Liver (tissue), 9 donors: ENCODE results near the gene KRTAP2-2. TPM values are rescaled to one million over a fixed set of nuclear protein-coding genes. Genes with fewer than 3 reads are reported as not detected.
"Not testable (repeated sequence)": the region's sequence is repeated elsewhere in the genome, so short reads cannot be mapped to it uniquely, and the experiment has no call there.

Experiments
- DNase-seq: peaks from one replicate; pipeline ENCODE4 v3.0.0-alpha.2; 2017; ENCODE audit warnings: low spot score
- H3K27ac ChIP-seq, 2 donors: one replicate each; pipeline ENCODE4 v1.7.0; 2013; ENCODE audit warnings: inconsistent platforms in 2 of 2, low read length in 2 of 2, control low read depth in 1 of 2, low read depth in 1 of 2, mild to moderate bottlenecking in 1 of 2
- H3K27me3 ChIP-seq, 4 donors: one replicate each; pipeline versions ENCODE4 v1.6.1 to v1.7.0; 2013; ENCODE audit warnings: low read length in 3 of 4, inconsistent platforms in 1 of 4, mild to moderate bottlenecking in 1 of 4, moderate library complexity in 1 of 4; ENCODE audit not compliant: control insufficient read depth in 4 of 4, insufficient read depth in 4 of 4
- H3K36me3 ChIP-seq, 4 donors: one replicate each; pipeline versions ENCODE4 v1.6.1 to v1.7.0; 2013; ENCODE audit warnings: low read length in 3 of 4, mild to moderate bottlenecking in 3 of 4, low read depth in 1 of 4, moderate library complexity in 1 of 4; ENCODE audit not compliant: control insufficient read depth in 4 of 4, insufficient read depth in 3 of 4
- H3K4me1 ChIP-seq, 4 donors: one replicate each; pipeline versions ENCODE4 v1.6.1 to v1.7.0; 2013; ENCODE audit warnings: low read length in 3 of 4, mild to moderate bottlenecking in 3 of 4, moderate library complexity in 1 of 4; ENCODE audit not compliant: control insufficient read depth in 4 of 4, insufficient read depth in 4 of 4
- H3K4me3 ChIP-seq, 3 donors: one replicate each; pipeline versions ENCODE4 v1.6.1 to v1.7.0; 2013; ENCODE audit warnings: low read length in 3 of 3, control low read depth in 1 of 3, low read depth in 1 of 3, mild to moderate bottlenecking in 1 of 3
- H3K9ac ChIP-seq, 2 donors: one replicate each; pipeline ENCODE4 v1.7.0; 2013; ENCODE audit warnings: low read length in 2 of 2, mild to moderate bottlenecking in 2 of 2, moderate library complexity in 2 of 2, control low read depth in 1 of 2, low read depth in 1 of 2
- H3K9me3 ChIP-seq, 4 donors: one replicate each; pipeline versions ENCODE4 v1.6.1 to v1.7.0; 2013; ENCODE audit warnings: low read length in 3 of 4; ENCODE audit not compliant: control insufficient read depth in 4 of 4
- ATF3 ChIP-seq: IDR thresholded peaks from 2 replicates; pipeline ENCODE4 v1.6.1; 2016; ENCODE audit warnings: antibody characterized with exemption
- CTCF ChIP-seq: fragments of 150-350 bp; IDR thresholded peaks from 2 replicates; pipeline ENCODE4 v1.5.1; 2017; ENCODE audit warnings: improper control_type of control experiment, low read depth, low read length; ENCODE audit not compliant: missing input control
- FOXA1 ChIP-seq: IDR thresholded peaks from 2 replicates; pipeline ENCODE4 v1.6.1; 2016; ENCODE audit warnings: antibody characterized with exemption
- FOXA2 ChIP-seq: IDR thresholded peaks from 2 replicates; pipeline ENCODE4 v1.6.1; 2016; ENCODE audit warnings: antibody characterized with exemption
- GABPA ChIP-seq, 2 donors: IDR thresholded peaks in 1 of 2; conservative IDR thresholded peaks in 1 of 2; 2 replicates each; pipeline ENCODE4 v1.6.1; 2016; ENCODE audit warnings: antibody characterized with exemption in 2 of 2, mild to moderate bottlenecking in 1 of 2, moderate library complexity in 1 of 2
- HNF4A ChIP-seq, 2 donors: conservative IDR thresholded peaks; 2 replicates each; pipeline ENCODE4 v1.6.1; 2016; ENCODE audit warnings: antibody characterized with exemption in 2 of 2, mild to moderate bottlenecking in 2 of 2
- MAX ChIP-seq: IDR thresholded peaks from 2 replicates; pipeline ENCODE4 v1.6.1; 2016; ENCODE audit warnings: antibody characterized with exemption
- NR2F2 ChIP-seq: IDR thresholded peaks from 2 replicates; pipeline ENCODE4 v1.6.1; 2016; ENCODE audit warnings: antibody characterized with exemption
- RAD21 ChIP-seq, 2 donors: IDR thresholded peaks; 2 replicates each; pipeline ENCODE4 v1.6.1; 2016; ENCODE audit warnings: antibody characterized with exemption in 2 of 2, mild to moderate bottlenecking in 2 of 2
- TAF1 ChIP-seq: conservative IDR thresholded peaks from 2 replicates; pipeline ENCODE4 v1.6.1; 2016; ENCODE audit warnings: antibody characterized with exemption, mild to moderate bottlenecking
- YY1 ChIP-seq: IDR thresholded peaks from 2 replicates; pipeline ENCODE4 v1.6.1; 2016; ENCODE audit warnings: antibody characterized with exemption, mild to moderate bottlenecking
- WGBS: extraction: QIAGEN DNeasy Blood & Tissue Kit; methylation state at CpG from one replicate; pipeline ENCODE4 v1.1.7; 2013; 5-methylcytosine and 5-hydroxymethylcytosine counted together
- polyA plus RNA-seq, 2 donors: library from polyadenylated mRNA; stranded (reverse) in 1 of 2; unstranded in 1 of 2; fragments of 200-250 nt in 1 of 2; fragments of >200 nt in 1 of 2; fragmentation: Nextera tagmentation in 1 of 2; extraction: Ambion mirVana in 1 of 2; gene quantifications; one replicate each; pipeline versions ENCODE4 v1.2.1 to v1.2.3, GENCODE V29; 2013 to 2015
- total RNA-seq, 2 donors: library from RNA; depleted of rRNA; stranded (reverse); fragments of >200 nt; gene quantifications; one replicate each; pipeline ENCODE4 v1.2.3, GENCODE V29; 2014
- TF ChIP-seq, protein P1 (sequence below): IDR thresholded peaks from 2 replicates; pipeline ENCODE4 v1.6.1; 2016; ENCODE audit warnings: antibody characterized with exemption, mild to moderate bottlenecking
- donor health status: healthy.
- donor health status: healthy.
- donor health status: healthy.
- donor health status: healthy.
- donor health status: healthy.

KRTAP2-2 gene
- total and polyA plus RNA-seq, 4 donors: not detected

GRCh38 chr17:41057547-41057946, 2.5 kb upstream of the KRTAP2-2 start (continued):
- TF ChIP-seq, protein P1, sequence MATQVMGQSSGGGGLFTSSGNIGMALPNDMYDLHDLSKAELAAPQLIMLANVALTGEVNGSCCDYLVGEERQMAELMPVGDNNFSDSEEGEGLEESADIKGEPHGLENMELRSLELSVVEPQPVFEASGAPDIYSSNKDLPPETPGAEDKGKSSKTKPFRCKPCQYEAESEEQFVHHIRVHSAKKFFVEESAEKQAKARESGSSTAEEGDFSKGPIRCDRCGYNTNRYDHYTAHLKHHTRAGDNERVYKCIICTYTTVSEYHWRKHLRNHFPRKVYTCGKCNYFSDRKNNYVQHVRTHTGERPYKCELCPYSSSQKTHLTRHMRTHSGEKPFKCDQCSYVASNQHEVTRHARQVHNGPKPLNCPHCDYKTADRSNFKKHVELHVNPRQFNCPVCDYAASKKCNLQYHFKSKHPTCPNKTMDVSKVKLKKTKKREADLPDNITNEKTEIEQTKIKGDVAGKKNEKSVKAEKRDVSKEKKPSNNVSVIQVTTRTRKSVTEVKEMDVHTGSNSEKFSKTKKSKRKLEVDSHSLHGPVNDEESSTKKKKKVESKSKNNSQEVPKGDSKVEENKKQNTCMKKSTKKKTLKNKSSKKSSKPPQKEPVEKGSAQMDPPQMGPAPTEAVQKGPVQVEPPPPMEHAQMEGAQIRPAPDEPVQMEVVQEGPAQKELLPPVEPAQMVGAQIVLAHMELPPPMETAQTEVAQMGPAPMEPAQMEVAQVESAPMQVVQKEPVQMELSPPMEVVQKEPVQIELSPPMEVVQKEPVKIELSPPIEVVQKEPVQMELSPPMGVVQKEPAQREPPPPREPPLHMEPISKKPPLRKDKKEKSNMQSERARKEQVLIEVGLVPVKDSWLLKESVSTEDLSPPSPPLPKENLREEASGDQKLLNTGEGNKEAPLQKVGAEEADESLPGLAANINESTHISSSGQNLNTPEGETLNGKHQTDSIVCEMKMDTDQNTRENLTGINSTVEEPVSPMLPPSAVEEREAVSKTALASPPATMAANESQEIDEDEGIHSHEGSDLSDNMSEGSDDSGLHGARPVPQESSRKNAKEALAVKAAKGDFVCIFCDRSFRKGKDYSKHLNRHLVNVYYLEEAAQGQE: no peak

- not testable (repeated sequence) for H3K27me3 ChIP-seq, H3K9me3 ChIP-seq, H3K9ac ChIP-seq, DNase-seq, H3K4me3 ChIP-seq, H3K27ac ChIP-seq, H3K36me3 ChIP-seq, H3K4me1 ChIP-seq
- 60% methylated on average over 9 of the region's 9 CpGs for WGBS
These were observed 474 bp downstream of the KRTAP2-2 start for GRCh38 chr17:41054556-41054955.

DNA sequence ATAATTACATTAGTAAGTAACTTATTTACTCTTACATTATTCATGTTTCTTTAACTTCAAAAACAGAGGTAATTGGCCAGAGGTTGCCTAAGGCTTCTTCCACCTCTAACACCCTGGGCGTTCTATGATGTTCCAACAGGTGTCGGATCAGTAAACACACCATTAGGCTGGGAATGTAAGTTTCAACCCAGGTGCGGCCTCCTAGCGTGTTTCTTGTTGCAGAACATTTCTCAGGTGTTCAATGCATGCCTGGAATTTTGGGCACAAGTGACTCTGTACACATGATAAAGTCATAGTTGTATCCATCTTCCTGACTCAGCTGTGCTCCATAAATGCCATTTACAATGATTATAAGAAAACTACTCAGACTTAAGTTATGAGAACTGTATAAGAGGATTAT, 1.0 kb downstream of the KRTAP2-2 start:
- Histone ChIP-seq H3K9ac (no peak overlapping the region), H3K9me3 (no peaks in the 10 kb centered on the region), H3K27ac (no peak overlapping the region), H3K27me3 (no peaks in the 10 kb centered on the region), H3K4me3 (no peak overlapping the region), H3K36me3 (no peaks in the 10 kb centered on the region), H3K4me1 (no peaks in the 10 kb centered on the region)
- TF ChIP-seq MAX: no peak
- TF ChIP-seq YY1: no peak
- no peak for TF ChIP-seq FOXA1
- no peak for TF ChIP-seq NR2F2
- no peak for TF ChIP-seq ATF3
- no peak for TF ChIP-seq HNF4A (conservative IDR thresholded peaks at IDR 0.05)
- TF ChIP-seq GABPA (IDR thresholded peaks at IDR 0.05 in 1 of 2, conservative IDR thresholded peaks at IDR 0.05 in 1 of 2): no peak
- TF ChIP-seq RAD21 (IDR thresholded peaks at IDR 0.05): no peak
- TF ChIP-seq CTCF: no peak
- no peak for DNase-seq
- WGBS: 87% methylated on average over 4 of the region's 4 CpGs

- Histone ChIP-seq H3K9me3 (no peaks in the 10 kb centered on the region), H3K36me3 (no peaks in the 10 kb centered on the region), H3K4me1 (no peaks in the 10 kb centered on the region), H3K27ac (no peak overlapping the region), H3K27me3 (no peaks in the 10 kb centered on the region), H3K4me3 (no peak overlapping the region), H3K9ac (no peak overlapping the region)
- no peak for DNase-seq
- TF ChIP-seq FOXA1 (no peak), TAF1 (no peak), NR2F2 (no peak), HNF4A (conservative IDR thresholded peaks at IDR 0.05) (no peak), FOXA2 (no peak), CTCF (no peak), MAX (no peak), ATF3 (no peak), YY1 (no peak)
- TF ChIP-seq, protein P1: no peak
These were observed 2.5 kb downstream of the KRTAP2-2 start for GRCh38 chr17:41052566-41052965.
